CD4-positive, CD25-positive, alpha-beta regulatory T cell (primary cell): ENCODE data around the gene MBOAT7. TPM values are rescaled to one million over a fixed set of nuclear protein-coding genes. Genes with fewer than 3 reads are reported as not detected.

ENCODE experiments used
- ATAC-seq, 2 donors: fragments of 150-1000 bp; cut with Tn5 transposase; one replicate each; pipeline ENCODE4 v1.10.0; 2021; ENCODE audit warnings: low read depth in 2 of 2, moderate number of reproducible peaks in 2 of 2, moderate library complexity in 1 of 2
- DNase-seq, 3 donors: peaks; one replicate each; pipeline versions ENCODE4 v3.0.0 to v3.0.0-alpha.2; 2012 to 2022; ENCODE audit warnings: mixed read lengths in 1 of 3
- H3K27ac ChIP-seq: one replicate; pipeline ENCODE4 v1.7.0; 2013; ENCODE audit warnings: mild to moderate bottlenecking, low read length; ENCODE audit not compliant: insufficient read depth, poor library complexity, severe bottlenecking
- H3K27me3 ChIP-seq: one replicate; pipeline ENCODE4 v1.7.0; 2013; ENCODE audit warnings: low read length; ENCODE audit not compliant: control insufficient read depth, insufficient read depth
- H3K36me3 ChIP-seq: one replicate; pipeline ENCODE4 v1.7.0; 2013; ENCODE audit warnings: mild to moderate bottlenecking, low read length, moderate library complexity; ENCODE audit not compliant: control insufficient read depth, insufficient read depth
- H3K4me1 ChIP-seq: 2 replicates; pipeline ENCODE4 v1.7.0; 2013; ENCODE audit warnings: mild to moderate bottlenecking, low read length; ENCODE audit not compliant: insufficient read depth, control insufficient read depth, poor library complexity, severe bottlenecking
- H3K4me3 ChIP-seq: one replicate; pipeline ENCODE4 v1.7.0; 2013; ENCODE audit warnings: low read depth, mild to moderate bottlenecking, low read length, moderate library complexity
- H3K9me3 ChIP-seq, 2 experiments: 1 replicate in 1 of 2; 2 replicates in 1 of 2; pipeline ENCODE4 v1.7.0; 2013; ENCODE audit warnings: low read length in 2 of 2, mild to moderate bottlenecking in 1 of 2, moderate library complexity in 1 of 2; ENCODE audit not compliant: control insufficient read depth in 2 of 2
- H3K27ac Mint-ChIP-seq, 3 donors: one replicate each; pipeline ENCODE4 v1.8.0; 2020 to 2022; ENCODE audit warnings: mild to moderate bottlenecking in 3 of 3, mixed read lengths in 3 of 3, moderate library complexity in 2 of 3
- H3K27me3 Mint-ChIP-seq: one replicate; pipeline ENCODE4 v1.8.0; 2022; ENCODE audit warnings: mild to moderate bottlenecking, mixed read lengths
- H3K36me3 Mint-ChIP-seq: one replicate; pipeline ENCODE4 v1.8.0; 2020; ENCODE audit warnings: mixed read lengths
- H3K4me1 Mint-ChIP-seq, 4 donors: one replicate each; pipeline ENCODE4 v1.8.0; 2020 to 2022; ENCODE audit warnings: mixed read lengths in 4 of 4, mild to moderate bottlenecking in 1 of 4
- H3K4me3 Mint-ChIP-seq, 4 donors: one replicate each; pipeline ENCODE4 v1.8.0; 2020 to 2022; ENCODE audit warnings: mild to moderate bottlenecking in 4 of 4, mixed read lengths in 4 of 4, moderate library complexity in 3 of 4
- H3K9me3 Mint-ChIP-seq, 7 donors: one replicate each; pipeline ENCODE4 v1.8.0; 2020 to 2022; ENCODE audit warnings: mixed read lengths in 7 of 7, mild to moderate bottlenecking in 3 of 7, moderate library complexity in 2 of 7
- polyA plus RNA-seq, 4 donors: library from polyadenylated mRNA; unstranded; fragments of 300-500 nt; fragmentation: Illumina TruSeq; gene quantifications; one replicate each; pipeline ENCODE4 v1.2.3, GENCODE V29; 2021
- total RNA-seq: library from RNA; stranded (reverse); gene quantifications from one replicate; pipeline ENCODE4 v1.2.3, GENCODE V29; 2022

Gene MBOAT7
- total and polyA plus RNA-seq, 5 donors from 2014 or later, result 10.8 to 25.8 (median 15.8) TPM

- Mint-ChIP-seq H3K4me3 (peak overlapping the region in 1 of 4 donors; percentile 89), H3K36me3 (peaks cover 23% of the 10 kb centered on the region), H3K4me1 (peaks cover 0 to 47% (median 25%) of the 10 kb centered on the region in 4 donors), H3K9me3 (no peaks in the 10 kb centered on the region), H3K27me3 (no peaks in the 10 kb centered on the region), H3K27ac (peak overlapping the region in 1 of 3 donors; percentile 55)
- no peaks in the 10 kb centered on the region for H3K27me3 ChIP-seq
- peaks cover 54% of the 10 kb centered on the region for H3K36me3 ChIP-seq
- ATAC-seq, result no peak
- H3K27ac ChIP-seq, result peak overlapping the region; percentile 28
- no peak for DNase-seq
- H3K4me1 ChIP-seq, result peaks cover 38% of the 10 kb centered on the region
- H3K4me3 ChIP-seq, result no peak overlapping the region
- H3K9me3 ChIP-seq, result no peaks in the 10 kb centered on the region
These were observed 48.0 kb downstream of the MBOAT7 start for GRCh38 chr19:54141356-54141755.

- H3K4me1 Mint-ChIP-seq, result peaks cover 0 to 57% (median 28%) of the 10 kb centered on the region in 4 donors
- H3K27me3 Mint-ChIP-seq, result no peaks in the 10 kb centered on the region
- H3K4me3 Mint-ChIP-seq, result peak overlapping the region; percentile 89 to 98 (median 92)
- Histone ChIP-seq H3K36me3 (peaks cover 27% of the 10 kb centered on the region), H3K9me3 (no peaks in the 10 kb centered on the region), H3K4me1 (peaks cover 44% of the 10 kb centered on the region), H3K27ac (peak overlapping the region; percentile 90), H3K27me3 (no peaks in the 10 kb centered on the region), H3K4me3 (peak overlapping the region; percentile 51)
- H3K36me3 Mint-ChIP-seq, result peaks cover 10% of the 10 kb centered on the region
- no peaks in the 10 kb centered on the region for H3K9me3 Mint-ChIP-seq
- no peak for ATAC-seq
- DNase-seq, result no peak
- peak overlapping the region; percentile 69 to 96 (median 94) for H3K27ac Mint-ChIP-seq
These were observed 50.7 kb downstream of the MBOAT7 start for GRCh38 chr19:54138489-54139256.

- H3K27me3 ChIP-seq, result no peaks in the 10 kb centered on the region
- peak within 1 kb of the TSS; percentile 90 for H3K27ac ChIP-seq
- H3K36me3 ChIP-seq, result peaks cover 20% of the 10 kb centered on the region
- ATAC-seq (no peak), DNase-seq (peak in 2 of 3 donors; percentile 28 to 41)
- H3K9me3 Mint-ChIP-seq, result no peaks in the 10 kb centered on the region
- H3K27me3 Mint-ChIP-seq, result no peaks in the 10 kb centered on the region
- peak within 1 kb of the TSS; percentile 83 to 96 (median 93) for H3K27ac Mint-ChIP-seq
- no peaks in the 10 kb centered on the region for H3K9me3 ChIP-seq
- peak within 1 kb of the TSS; percentile 89 to 98 (median 92) for H3K4me3 Mint-ChIP-seq
- H3K4me3 ChIP-seq, result peak within 1 kb of the TSS; percentile 88
- peaks cover 4% of the 10 kb centered on the region for H3K36me3 Mint-ChIP-seq
- H3K4me1 Mint-ChIP-seq, result peaks cover 0 to 57% (median 27%) of the 10 kb centered on the region in 4 donors
- H3K4me1 ChIP-seq, result peaks cover 44% of the 10 kb centered on the region
These were observed 51.5 kb downstream of the MBOAT7 start, which contains the start of gene CNOT3 for GRCh38 chr19:54137699-54138488. Gene CNOT3, plus strand, starts transcription at chr19:54137762. Its CDS starts 5,217 bp downstream, at chr19:54142979.

- Histone ChIP-seq H3K36me3 (peaks cover 13% of the 10 kb centered on the region), H3K27me3 (no peaks in the 10 kb centered on the region), H3K4me1 (peaks cover 44% of the 10 kb centered on the region), H3K27ac (peak overlapping the region; percentile 90), H3K9me3 (no peaks in the 10 kb centered on the region), H3K4me3 (peak overlapping the region; percentile 88)
- Mint-ChIP-seq H3K9me3 (no peaks in the 10 kb centered on the region), H3K27ac (peak overlapping the region; percentile 83 to 93 (median 92)), H3K4me1 (peaks cover 0 to 57% (median 25%) of the 10 kb centered on the region in 4 donors), H3K27me3 (no peaks in the 10 kb centered on the region), H3K36me3 (no peaks in the 10 kb centered on the region), H3K4me3 (peak overlapping the region; percentile 64 to 92 (median 84))
- peak; percentile 80 to 83 for ATAC-seq
- DNase-seq, result peak; percentile 99 to 100 (median 100)
These were observed 52.3 kb downstream of the MBOAT7 start for GRCh38 chr19:54136864-54137698.

GRCh38 chr19:54136086-54136863, 53.1 kb downstream of the MBOAT7 start:
- peak overlapping the region; percentile 69 for H3K27ac ChIP-seq
- DNase-seq (no peak), ATAC-seq (no peak)
- H3K4me1 ChIP-seq, result peaks cover 41% of the 10 kb centered on the region
- H3K36me3 ChIP-seq, result peaks cover 11% of the 10 kb centered on the region
- Mint-ChIP-seq H3K4me3 (peak overlapping the region; percentile 64 to 92 (median 84)), H3K36me3 (no peaks in the 10 kb centered on the region), H3K9me3 (no peaks in the 10 kb centered on the region), H3K4me1 (peaks cover 0 to 49% (median 19%) of the 10 kb centered on the region in 4 donors), H3K27ac (peak overlapping the region; percentile 83 to 93 (median 92)), H3K27me3 (no peaks in the 10 kb centered on the region)
- H3K9me3 ChIP-seq, result no peaks in the 10 kb centered on the region
- H3K27me3 ChIP-seq, result no peaks in the 10 kb centered on the region
- H3K4me3 ChIP-seq, result peak overlapping the region; percentile 88

- Mint-ChIP-seq H3K27ac (peak overlapping the region in 1 of 3 donors; percentile 74), H3K27me3 (no peaks in the 10 kb centered on the region), H3K4me3 (no peak overlapping the region), H3K4me1 (peaks cover 0 to 27% (median 12%) of the 10 kb centered on the region in 4 donors), H3K36me3 (peaks cover 5% of the 10 kb centered on the region), H3K9me3 (no peaks in the 10 kb centered on the region)
- peaks cover 22% of the 10 kb centered on the region for H3K4me1 ChIP-seq
- H3K27me3 ChIP-seq, result no peaks in the 10 kb centered on the region
- H3K9me3 ChIP-seq, result no peaks in the 10 kb centered on the region
- no peak overlapping the region for H3K27ac ChIP-seq
- H3K4me3 ChIP-seq, result no peak overlapping the region
- H3K36me3 ChIP-seq, result peaks cover 19% of the 10 kb centered on the region
- ATAC-seq (no peak), DNase-seq (no peak)
These were observed 55.3 kb downstream of the MBOAT7 start for GRCh38 chr19:54133957-54134590.
